Mesendoderm (in vitro differentiated cells): ENCODE results near the gene PIP5K1A.

Source experiments
- DNase-seq: peaks from one replicate; pipeline ENCODE4 v3.0.0; 2013
- H2AK5ac ChIP-seq: 2 replicates; pipeline ENCODE4 v1.6.1; 2013; ENCODE audit warnings: low read length, inconsistent platforms
- H2BK120ac ChIP-seq: 2 replicates; pipeline ENCODE4 v1.6.1; 2013; ENCODE audit warnings: low read depth, mild to moderate bottlenecking, low read length, moderate library complexity, mixed read lengths
- H2BK15ac ChIP-seq: replicated peaks from 2 replicates; pipeline ENCODE4 v1.6.1; 2013; ENCODE audit warnings: low read depth, mild to moderate bottlenecking, moderate library complexity
- H2BK5ac ChIP-seq: 2 replicates; pipeline ENCODE4 v1.6.1; 2013; ENCODE audit warnings: low read length, inconsistent platforms
- H3K18ac ChIP-seq: 2 replicates; pipeline ENCODE4 v1.6.1; 2013; ENCODE audit warnings: mild to moderate bottlenecking, low read length, mixed read lengths
- H3K23ac ChIP-seq: one replicate; pipeline ENCODE4 v1.6.1; 2013; ENCODE audit warnings: low read length
- H3K27ac ChIP-seq: 2 replicates; pipeline ENCODE4 v1.5.1; 2013; ENCODE audit warnings: low read depth, mild to moderate bottlenecking, inconsistent platforms, low read length, moderate library complexity
- H3K27me3 ChIP-seq: 2 replicates; pipeline ENCODE4 v1.6.1; 2013; ENCODE audit warnings: low read length, control low read depth, mild to moderate bottlenecking, inconsistent platforms; ENCODE audit not compliant: insufficient read depth, poor library complexity
- H3K36me3 ChIP-seq: 2 replicates; pipeline ENCODE4 v1.6.1; 2013; ENCODE audit warnings: low read length, inconsistent platforms; ENCODE audit not compliant: control insufficient read depth, insufficient read depth
- H3K4ac ChIP-seq: one replicate; pipeline ENCODE4 v1.6.1; 2013; ENCODE audit warnings: low read depth, mild to moderate bottlenecking, low read length, moderate library complexity
- H3K4me1 ChIP-seq: 2 replicates; pipeline ENCODE4 v1.6.1; 2013; ENCODE audit warnings: low read depth, low read length, inconsistent platforms; ENCODE audit not compliant: control insufficient read depth
- H3K4me2 ChIP-seq: 2 replicates; pipeline ENCODE4 v1.6.1; 2013; ENCODE audit warnings: low read length
- H3K4me3 ChIP-seq: 2 replicates; pipeline ENCODE4 v1.5.1; 2013; ENCODE audit warnings: mild to moderate bottlenecking, low read length
- H3K56ac ChIP-seq: one replicate; pipeline ENCODE4 v1.6.1; 2013; ENCODE audit warnings: low read length
- H3K79me1 ChIP-seq: 2 replicates; pipeline ENCODE4 v1.6.1; 2013; ENCODE audit warnings: low read length, inconsistent platforms
- H3K79me2 ChIP-seq: 2 replicates; pipeline ENCODE4 v1.6.1; 2013; ENCODE audit warnings: mild to moderate bottlenecking, low read length; ENCODE audit not compliant: control insufficient read depth, insufficient read depth
- H3K9ac ChIP-seq: 2 replicates; pipeline ENCODE4 v1.6.1; 2013; ENCODE audit warnings: low read length, inconsistent platforms
- H4K5ac ChIP-seq: one replicate; pipeline ENCODE4 v1.6.1; 2013; ENCODE audit warnings: low read length
- H4K8ac ChIP-seq: one replicate; pipeline ENCODE4 v1.6.1; 2013; ENCODE audit warnings: low read depth, mild to moderate bottlenecking, control low read depth, low read length, moderate library complexity
- WGBS: extraction: QIAGEN DNeasy Blood & Tissue Kit; methylation state at CpG from one replicate; pipeline ENCODE4 v1.1.7; 2013; ENCODE audit warnings: low lambda C conversion rate, missing lambda C conversion rate; ENCODE audit not compliant: insufficient coverage; ENCODE audit errors: extremely low coverage; 5-methylcytosine and 5-hydroxymethylcytosine counted together

Gene PIP5K1A

GRCh38 chr1:151289080-151289935 lies 91.0 kb downstream of the PIP5K1A start:
- Histone ChIP-seq H3K79me1 (peaks cover 8% of the 10 kb centered on the region), H2BK120ac (no peak overlapping the region), H3K4me3 (no peak overlapping the region), H3K4ac (no peak overlapping the region), H4K8ac (no peak overlapping the region), H3K79me2 (peaks cover 5% of the 10 kb centered on the region), H3K27ac (no peak overlapping the region), H3K56ac (no peak overlapping the region), H3K18ac (no peak overlapping the region), H2BK5ac (no peak overlapping the region), H3K23ac (no peak overlapping the region), H3K9ac (no peak overlapping the region), H2BK15ac (no peak overlapping the region), H3K4me1 (no peaks in the 10 kb centered on the region), H2AK5ac (no peak overlapping the region), H3K4me2 (no peak overlapping the region), H3K27me3 (no peaks in the 10 kb centered on the region), H3K36me3 (peaks cover 14% of the 10 kb centered on the region), H4K5ac (no peak overlapping the region)
- no CpG with 5 or more reads among the region's 18 CpGs for WGBS
- no peak for DNase-seq

- Histone ChIP-seq H4K8ac (no peak overlapping the region), H3K27me3 (no peaks in the 10 kb centered on the region), H2BK15ac (no peak overlapping the region), H3K27ac (no peak overlapping the region), H3K18ac (no peak overlapping the region), H3K9ac (no peak overlapping the region), H3K4me3 (no peak overlapping the region), H3K4me2 (no peak overlapping the region), H2AK5ac (no peak overlapping the region), H3K23ac (no peak overlapping the region), H2BK5ac (no peak overlapping the region), H3K79me1 (peaks cover 4% of the 10 kb centered on the region), H3K36me3 (peaks cover 14% of the 10 kb centered on the region), H3K4me1 (no peaks in the 10 kb centered on the region), H4K5ac (no peak overlapping the region), H3K79me2 (no peaks in the 10 kb centered on the region), H2BK120ac (no peak overlapping the region), H3K56ac (no peak overlapping the region), H3K4ac (no peak overlapping the region)
- no peak for DNase-seq
- WGBS: no CpG with 5 or more reads among the region's 21 CpGs
Observed at GRCh38 chr1:151289991-151290708, 91.8 kb downstream of the PIP5K1A start.

GRCh38 chr1:151290709-151291303 lies 92.5 kb downstream of the PIP5K1A start:
- H4K5ac ChIP-seq: no peak overlapping the region
- peaks cover 4% of the 10 kb centered on the region for H3K79me1 ChIP-seq
- H3K56ac ChIP-seq: no peak overlapping the region
- H3K4me2 ChIP-seq: no peak overlapping the region
- no peak overlapping the region for H3K9ac ChIP-seq
- H3K4me1 ChIP-seq: no peaks in the 10 kb centered on the region
- no peak overlapping the region for H2BK120ac ChIP-seq
- peaks cover 17% of the 10 kb centered on the region for H3K36me3 ChIP-seq
- no CpG with 5 or more reads among the region's 19 CpGs for WGBS
- H3K27me3 ChIP-seq: no peaks in the 10 kb centered on the region
- H3K18ac ChIP-seq: no peak overlapping the region
- H3K27ac ChIP-seq: no peak overlapping the region
- no peak overlapping the region for H2BK5ac ChIP-seq
- no peak overlapping the region for H3K23ac ChIP-seq
- H3K4me3 ChIP-seq: no peak overlapping the region
- no peak overlapping the region for H4K8ac ChIP-seq
- no peaks in the 10 kb centered on the region for H3K79me2 ChIP-seq
- no peak for DNase-seq
- no peak overlapping the region for H3K4ac ChIP-seq
- H2AK5ac ChIP-seq: no peak overlapping the region
- H2BK15ac ChIP-seq: no peak overlapping the region

GRCh38 chr1:151292207-151293030 lies 94.1 kb downstream of the PIP5K1A start:
- H2BK5ac ChIP-seq: no peak overlapping the region
- no peak overlapping the region for H2BK120ac ChIP-seq
- no peak overlapping the region for H2AK5ac ChIP-seq
- no peak overlapping the region for H3K27ac ChIP-seq
- H3K18ac ChIP-seq: no peak overlapping the region
- H3K9ac ChIP-seq: no peak overlapping the region
- H4K8ac ChIP-seq: no peak overlapping the region
- WGBS: no CpG with 5 or more reads among the region's 13 CpGs
- no peak overlapping the region for H3K56ac ChIP-seq
- H3K4me1 ChIP-seq: no peaks in the 10 kb centered on the region
- H3K36me3 ChIP-seq: peaks cover 12% of the 10 kb centered on the region
- H3K4me3 ChIP-seq: no peak overlapping the region
- H2BK15ac ChIP-seq: no peak overlapping the region
- DNase-seq: peak; percentile 32
- H4K5ac ChIP-seq: no peak overlapping the region
- H3K23ac ChIP-seq: no peak overlapping the region
- H3K79me1 ChIP-seq: peaks cover 1% of the 10 kb centered on the region
- no peaks in the 10 kb centered on the region for H3K79me2 ChIP-seq
- no peak overlapping the region for H3K4me2 ChIP-seq
- no peaks in the 10 kb centered on the region for H3K27me3 ChIP-seq
- H3K4ac ChIP-seq: no peak overlapping the region

GRCh38 chr1:151293093-151293492 lies 94.7 kb downstream of the PIP5K1A start:
- no peak overlapping the region for H3K56ac ChIP-seq
- H3K4ac ChIP-seq: no peak overlapping the region
- no peak overlapping the region for H2BK5ac ChIP-seq
- no peak overlapping the region for H3K4me3 ChIP-seq
- no peak overlapping the region for H4K5ac ChIP-seq
- no peaks in the 10 kb centered on the region for H3K79me2 ChIP-seq
- H3K36me3 ChIP-seq: peaks cover 13% of the 10 kb centered on the region
- H2AK5ac ChIP-seq: no peak overlapping the region
- H4K8ac ChIP-seq: no peak overlapping the region
- H3K27ac ChIP-seq: no peak overlapping the region
- no peak overlapping the region for H3K23ac ChIP-seq
- no peak overlapping the region for H3K18ac ChIP-seq
- H2BK15ac ChIP-seq: no peak overlapping the region
- H3K27me3 ChIP-seq: no peaks in the 10 kb centered on the region
- no peaks in the 10 kb centered on the region for H3K4me1 ChIP-seq
- no peak overlapping the region for H3K9ac ChIP-seq
- no CpG with 5 or more reads among the region's 6 CpGs for WGBS
- no peak overlapping the region for H3K4me2 ChIP-seq
- no peak overlapping the region for H2BK120ac ChIP-seq
- no peaks in the 10 kb centered on the region for H3K79me1 ChIP-seq
- DNase-seq: no peak
